Measurements from ENCODE around the gene RHCG.

Gene RHCG

DNA sequence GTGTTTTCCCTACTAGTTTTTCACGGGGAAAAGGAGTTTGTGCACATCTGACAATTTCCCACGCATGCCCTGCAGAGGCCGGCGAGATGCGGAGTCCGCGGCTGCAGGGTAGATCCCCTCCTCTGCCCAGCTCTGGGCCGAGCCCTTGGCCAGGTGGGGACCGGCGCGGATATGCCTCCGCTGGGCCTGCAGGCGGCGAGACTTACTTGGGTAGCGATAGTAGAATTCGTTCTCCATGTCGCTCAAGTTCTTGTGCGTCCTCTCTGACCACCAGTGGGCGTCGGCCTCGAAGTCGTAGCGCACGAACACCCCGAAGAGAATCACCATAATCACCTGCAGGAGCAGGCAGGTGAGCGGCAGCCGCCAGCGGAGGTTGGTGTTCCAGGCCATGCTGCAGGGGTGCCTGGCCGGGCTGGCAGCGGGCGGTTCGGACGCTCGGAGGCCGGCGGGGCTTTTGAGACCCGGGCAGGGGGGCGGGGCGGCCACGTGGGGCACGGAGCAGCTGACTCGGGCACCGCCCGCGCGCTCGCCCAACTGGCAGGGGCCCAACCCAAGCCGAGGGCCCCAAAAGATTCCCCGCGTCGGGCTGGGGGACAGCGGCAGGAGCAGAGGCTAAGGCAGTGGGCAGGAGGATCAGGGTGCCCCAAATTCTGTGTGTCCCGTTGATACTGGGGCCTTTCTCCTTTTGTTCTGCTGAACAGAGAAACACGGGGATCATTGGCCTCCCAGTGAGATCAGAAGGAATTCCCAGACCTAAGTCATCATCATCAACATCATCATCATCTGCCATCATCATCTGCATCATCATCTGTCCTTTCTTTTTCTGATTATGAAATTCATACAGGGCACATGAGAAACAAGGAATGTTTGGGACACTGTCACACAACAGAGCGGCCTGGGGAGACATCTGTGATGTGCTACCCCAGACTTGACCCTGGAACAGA lies at the start of gene RHCG:
TSS of gene RHCG (minus strand) at position 429 of the 944 bp plus-strand sequence. CDS start at position 390, 39 bp downstream.
- FAIRE-seq, result no peak

DNA sequence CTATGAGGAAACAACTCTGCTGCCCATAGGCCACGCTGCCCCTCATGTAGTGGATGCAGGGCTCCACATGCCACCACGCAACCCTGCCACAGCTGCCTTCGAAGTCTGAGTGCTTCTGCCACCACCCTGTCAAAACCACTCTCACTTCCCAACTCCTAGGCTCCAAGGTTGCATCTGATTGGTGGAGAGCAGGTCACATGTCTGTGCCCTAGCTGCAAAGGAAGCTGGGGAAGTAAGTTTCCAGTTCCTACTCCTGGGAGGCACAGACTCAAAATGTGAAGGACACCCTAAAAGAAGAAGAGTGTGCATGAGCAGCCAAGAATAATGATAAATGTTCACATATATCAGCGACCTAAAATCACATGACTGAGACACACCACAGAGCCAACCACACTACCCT lies 47.0 kb upstream of the RHCG start:
- FAIRE-seq, result no peak

DNA sequence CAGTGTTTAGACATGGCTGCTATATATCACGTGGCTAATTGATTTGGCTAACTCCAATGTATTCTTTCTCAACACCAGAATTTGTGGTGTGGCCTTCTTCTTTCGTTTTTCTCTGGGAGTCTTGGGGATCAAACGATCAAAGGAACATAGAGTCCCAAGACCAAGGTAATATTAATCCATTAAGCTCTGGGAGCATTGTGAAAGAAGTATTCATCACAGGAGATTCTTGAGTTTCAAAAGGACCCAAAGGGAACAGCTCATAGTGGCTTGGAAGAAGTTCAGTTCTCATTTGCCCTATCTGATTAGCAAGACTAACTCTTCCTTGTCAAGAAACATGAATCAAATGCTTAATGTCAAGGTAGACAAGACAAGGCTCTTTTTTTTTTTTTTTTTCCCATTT lies 46.0 kb upstream of the RHCG start:
- FAIRE-seq, result no peak

DNA sequence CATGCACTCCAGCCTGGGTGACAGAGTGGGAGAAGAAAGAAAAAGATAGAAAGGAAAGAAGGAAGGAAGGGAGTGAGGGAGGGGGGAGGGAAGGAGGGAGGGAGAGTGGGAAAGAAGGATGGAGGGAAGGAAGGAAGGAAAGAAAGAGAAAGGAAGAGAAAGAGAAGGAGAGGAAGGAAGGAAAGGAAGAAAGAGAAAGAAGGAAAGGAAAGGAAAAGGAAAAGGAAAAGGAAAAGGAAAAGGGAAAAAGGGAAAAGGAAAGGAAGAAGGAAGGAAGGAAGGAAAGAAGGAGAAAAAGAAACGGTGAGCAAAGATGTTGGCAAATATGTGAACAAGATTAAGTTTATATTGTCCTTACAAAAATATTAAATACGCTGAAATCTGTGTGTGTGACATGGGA lies 42.6 kb upstream of the RHCG start:
- FAIRE-seq, result no peak

DNA sequence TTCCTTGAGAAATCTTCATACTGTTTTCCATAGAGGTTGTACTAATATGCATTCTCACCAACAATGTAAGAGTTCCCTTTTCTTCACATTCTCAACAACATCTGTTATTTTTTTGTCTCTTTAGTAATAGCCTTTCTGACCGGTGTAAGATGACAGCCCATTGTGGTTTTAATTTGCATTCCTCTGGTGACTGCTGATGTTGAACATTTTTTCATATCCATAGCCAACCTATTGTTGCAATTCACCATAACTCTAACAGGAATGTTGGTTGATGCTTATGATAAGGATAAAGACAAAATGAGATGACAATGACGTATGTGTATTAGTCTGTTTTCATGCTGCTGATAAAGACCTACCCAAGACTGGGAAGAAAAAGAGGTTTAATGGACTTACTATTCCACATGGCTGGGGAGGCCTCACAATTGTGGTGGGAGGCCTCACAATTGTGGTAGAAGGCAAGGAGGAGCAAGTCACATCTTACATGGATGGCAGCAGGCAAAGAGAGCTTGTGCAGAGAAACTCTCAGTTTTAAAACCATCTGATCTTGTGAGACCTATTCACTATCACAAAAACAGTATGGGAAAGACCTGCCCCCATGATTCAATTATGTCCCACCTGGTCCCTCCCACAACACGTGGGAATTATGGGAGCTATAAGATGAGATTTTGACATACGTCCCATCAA lies 37.6 kb upstream of the RHCG start:
- no peak for FAIRE-seq

DNA sequence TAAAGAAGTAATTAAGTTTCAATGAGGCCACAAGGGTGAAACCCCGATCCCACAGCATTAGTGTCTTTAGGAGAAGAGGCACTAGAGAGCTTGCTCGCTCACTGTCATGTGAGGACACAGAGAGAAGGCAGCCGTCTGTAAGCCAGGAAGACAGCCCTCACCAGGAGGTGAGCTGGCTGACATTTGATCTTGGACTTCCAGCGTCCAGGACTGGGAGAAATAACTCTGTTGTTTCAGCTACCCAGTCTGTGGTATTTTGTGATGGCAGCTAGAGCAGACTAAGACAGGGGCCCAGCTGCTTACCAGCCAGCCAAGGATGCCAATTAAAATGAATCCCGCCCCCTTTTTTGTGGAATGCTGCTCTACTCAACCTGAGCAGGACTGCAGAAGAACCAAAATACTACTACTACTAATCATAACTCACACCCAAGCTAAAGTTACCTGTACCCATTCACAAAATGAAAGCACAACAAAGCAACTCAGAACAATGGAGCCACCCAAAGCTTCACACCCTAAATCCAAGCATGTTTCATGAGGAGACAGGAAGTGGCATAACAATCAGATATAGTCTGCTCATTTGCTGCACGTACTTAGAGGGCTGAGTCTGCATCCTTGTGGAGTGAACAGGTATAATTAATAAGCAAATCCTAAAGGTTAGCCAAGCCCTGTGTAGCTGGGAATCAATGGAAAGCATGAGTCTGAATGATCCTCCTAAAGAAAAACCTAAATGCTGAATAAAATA lies 35.6 kb upstream of the RHCG start:
- no peak for FAIRE-seq

DNA sequence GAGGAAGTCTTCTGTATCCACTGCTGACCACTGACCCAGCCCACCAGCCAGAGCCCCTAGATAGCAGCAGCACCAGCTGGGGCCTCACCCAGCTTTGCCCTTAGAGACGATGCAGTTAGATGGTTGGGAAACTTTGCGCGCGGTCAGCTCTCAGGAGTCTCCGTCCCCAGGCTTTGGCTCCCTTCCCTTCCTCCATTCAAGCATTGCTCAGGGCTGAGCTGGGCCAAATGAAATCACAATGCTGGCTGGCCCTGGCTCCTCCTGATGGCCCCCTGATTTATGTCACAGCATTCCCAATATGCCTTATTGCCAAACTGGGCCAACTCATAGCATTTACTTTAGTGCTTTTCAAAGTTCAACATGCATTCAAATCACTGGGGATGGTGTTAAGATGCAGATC lies 34.6 kb upstream of the RHCG start:
- no peak for FAIRE-seq

DNA sequence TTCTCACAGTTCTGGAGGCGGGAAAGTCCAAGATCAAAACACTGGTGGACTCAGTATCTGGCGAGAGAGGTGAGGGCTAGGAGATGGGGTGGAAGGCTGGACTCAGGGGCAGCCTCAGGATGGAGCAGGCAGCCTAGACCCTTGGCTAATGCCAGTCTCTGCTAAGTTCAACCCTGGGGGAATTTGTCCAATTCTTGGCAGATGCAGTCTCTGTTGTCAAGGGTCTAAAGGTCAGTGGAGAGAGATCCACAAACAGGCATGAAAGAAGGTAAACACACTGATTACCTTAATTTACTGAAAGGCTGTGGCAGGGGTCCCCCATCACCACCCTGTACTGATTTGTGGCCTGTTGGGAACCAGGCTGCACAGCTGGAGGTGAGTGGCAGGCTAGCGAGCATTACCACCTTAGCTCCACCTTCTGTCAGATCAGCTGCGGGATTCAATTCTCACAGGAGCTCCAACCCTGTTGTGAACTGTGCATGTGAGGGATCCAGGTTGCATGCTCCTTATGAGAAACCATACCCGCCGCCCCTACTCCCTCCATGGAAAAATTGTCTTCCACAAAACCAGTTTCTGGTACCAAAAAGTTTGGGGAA lies 32.5 kb upstream of the RHCG start:
- FAIRE-seq, result no peak

DNA sequence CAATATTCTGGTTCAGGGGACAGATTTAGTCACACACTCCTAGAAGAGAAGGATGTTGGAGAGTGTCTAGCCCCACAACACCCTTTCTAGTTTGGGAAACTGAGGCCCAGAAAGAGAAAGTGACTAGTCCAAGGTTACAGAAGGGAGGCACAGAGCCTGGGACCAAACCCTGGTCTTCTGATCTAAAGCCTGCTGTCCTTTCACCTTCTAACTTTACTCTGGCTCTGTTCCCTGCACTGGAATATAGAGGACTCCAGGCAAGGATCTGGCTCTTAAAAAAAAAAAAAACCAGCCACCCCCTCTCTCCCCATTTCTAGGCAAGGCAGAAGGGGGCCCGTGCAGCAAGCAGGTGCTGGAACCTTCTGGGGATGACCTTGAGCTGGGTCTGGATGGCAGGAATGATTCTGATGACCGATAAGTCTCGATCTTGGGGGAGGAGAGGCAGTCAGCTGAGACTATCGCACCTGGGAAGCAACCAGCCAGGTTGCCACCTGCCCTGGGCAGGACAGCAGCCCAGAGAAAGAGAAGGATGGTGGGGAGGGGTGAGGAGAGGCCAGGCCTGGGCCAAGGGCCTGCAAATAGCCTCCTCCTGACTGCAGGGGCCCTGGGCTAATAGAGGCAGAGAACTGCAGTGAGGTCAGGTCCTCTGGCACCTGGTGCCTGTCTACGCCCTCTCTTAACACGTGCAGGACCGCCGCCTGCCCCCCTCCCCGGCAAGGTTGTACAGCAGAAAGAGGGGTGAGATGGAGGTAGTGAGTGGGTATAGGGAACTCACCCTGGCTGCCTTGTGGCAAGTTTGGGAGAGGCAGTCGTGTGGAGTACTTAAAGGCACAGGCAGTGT lies 30.4 kb upstream of the RHCG start:
- no peak for FAIRE-seq

DNA sequence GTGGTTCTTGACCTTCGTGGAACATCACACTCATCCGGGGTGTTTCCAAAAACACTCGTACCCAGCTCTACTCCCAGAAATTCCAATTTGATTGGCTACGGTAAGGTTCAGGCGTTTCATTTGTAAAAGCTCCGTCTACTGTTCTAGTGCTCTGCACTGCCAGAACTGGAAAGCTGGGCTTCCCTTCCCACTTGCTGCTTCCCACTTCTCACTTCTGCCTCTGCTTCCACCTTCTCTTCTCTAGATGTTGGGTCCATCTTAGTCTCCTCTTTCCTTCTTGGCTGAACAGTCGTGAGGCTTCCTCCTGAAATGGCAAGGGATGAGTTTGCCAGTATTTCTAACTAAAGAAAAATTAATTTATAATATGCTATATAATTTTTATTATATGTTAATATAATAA lies 29.8 kb upstream of the RHCG start:
- FAIRE-seq, result no peak

DNA sequence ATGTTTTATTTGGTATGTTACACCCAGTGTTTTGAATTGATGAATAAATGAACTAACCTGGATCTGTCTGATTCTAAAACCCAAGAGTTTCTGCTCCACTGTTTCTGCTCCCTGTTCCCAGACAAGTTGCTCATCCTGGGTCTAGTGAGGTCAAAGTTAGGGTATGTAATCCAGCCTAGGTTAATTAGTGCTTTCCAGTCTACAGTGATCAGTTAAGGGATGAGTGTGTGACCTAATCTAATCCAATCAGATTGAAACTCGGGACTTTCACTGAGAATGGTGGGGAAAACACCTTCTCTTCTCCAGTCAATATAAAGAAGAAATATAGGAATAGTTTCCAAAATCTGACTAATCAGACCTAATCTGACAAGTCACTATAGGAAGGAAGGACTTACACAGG lies 27.8 kb upstream of the RHCG start:
- no peak for FAIRE-seq

DNA sequence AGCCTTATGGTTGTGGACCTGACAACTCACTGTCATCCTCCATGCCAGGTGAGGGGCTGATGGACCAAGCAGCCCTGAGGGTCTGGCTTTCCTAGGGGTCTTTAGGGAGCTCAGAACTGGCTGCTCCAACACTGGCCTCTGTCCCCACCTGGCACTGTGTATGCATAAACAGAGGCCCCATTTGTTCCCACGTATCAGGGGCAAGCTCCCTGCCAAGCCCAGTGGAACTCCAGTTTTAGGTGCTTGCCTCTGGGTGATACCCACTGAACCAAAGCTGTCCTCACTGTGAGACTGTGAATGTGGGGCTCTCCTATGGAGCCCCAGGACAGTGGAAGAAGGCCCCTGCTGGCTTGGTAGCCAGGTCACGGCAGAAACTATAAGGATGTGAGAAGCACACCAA lies 26.7 kb upstream of the RHCG start:
- no peak for FAIRE-seq

DNA sequence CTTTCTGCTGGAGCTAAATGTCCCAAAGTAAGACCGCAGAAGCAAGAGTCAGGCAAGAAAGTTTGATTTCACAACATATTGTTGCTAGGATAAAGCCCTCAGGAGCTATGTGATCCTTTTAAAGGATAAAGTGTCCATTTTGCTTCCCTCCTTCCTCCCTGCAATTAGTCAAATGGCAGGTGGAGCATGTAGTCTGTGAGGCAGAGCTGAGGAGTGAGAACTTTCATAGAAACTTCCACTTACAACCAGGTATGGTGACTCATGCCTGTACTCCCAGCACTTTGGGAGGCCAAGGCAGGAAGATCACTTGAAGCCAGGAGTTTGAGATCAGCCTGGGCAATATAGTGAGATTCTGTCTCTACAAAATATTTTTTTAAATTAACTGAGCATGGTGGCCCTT lies 25.2 kb upstream of the RHCG start:
- FAIRE-seq, result no peak

DNA sequence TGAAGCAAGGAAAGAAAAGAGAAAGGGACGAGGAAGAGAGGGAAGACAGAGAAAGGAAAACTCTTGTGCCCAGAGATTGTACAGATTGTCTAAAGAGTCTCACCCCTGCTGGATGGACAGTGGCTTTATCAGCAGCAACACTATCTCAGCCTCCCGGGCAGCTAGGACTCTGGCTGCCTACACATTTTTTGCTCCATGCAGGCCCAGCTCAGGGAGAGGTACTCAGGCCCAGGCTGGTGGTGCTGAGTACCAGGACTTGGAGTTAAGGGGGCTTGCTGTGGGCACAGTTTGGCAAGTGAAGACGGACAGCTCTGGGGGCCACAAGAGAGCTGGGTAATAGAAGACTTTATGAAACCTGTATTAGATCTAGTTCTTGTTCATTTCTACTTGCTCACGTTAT lies 19.1 kb upstream of the RHCG start:
- no peak for FAIRE-seq

DNA sequence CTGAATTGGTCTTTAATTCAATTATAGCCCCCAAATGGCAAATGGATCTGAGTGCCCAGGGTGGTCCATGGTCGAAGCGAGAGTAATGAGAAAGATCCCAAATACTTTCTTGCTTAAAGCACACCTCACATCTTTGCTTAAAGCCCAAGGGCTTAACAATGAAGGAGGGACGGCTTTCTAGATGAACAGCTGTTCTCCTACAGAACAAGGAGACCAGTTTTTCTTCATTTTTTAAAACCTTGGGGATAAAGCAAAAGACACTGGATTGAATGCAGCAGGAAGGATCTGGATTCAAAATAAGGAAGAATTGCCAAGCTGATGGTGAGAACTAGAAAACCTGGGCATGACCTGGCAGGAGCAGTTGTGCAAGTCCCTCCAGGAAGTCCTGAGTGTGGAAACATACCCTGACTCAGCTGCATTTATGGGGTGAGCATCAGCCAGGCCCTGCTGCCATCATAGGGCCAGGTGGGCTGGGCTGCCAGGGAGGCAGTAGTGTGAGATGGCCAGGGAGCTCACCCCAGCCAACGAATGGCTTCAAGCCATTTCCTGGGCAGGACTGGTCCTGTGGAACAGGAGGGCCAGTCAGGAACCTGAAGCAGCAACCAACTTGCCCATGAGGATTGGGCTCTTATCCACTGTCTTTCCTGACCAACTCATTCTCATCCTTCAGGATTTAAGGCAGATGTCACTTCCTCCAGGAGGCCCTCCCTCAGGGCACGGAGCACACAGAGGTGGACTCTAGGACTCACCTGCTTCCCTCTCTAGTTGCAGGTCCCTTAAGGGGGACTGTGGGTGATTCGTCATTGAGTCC lies 18.4 kb upstream of the RHCG start:
- no peak for FAIRE-seq

DNA sequence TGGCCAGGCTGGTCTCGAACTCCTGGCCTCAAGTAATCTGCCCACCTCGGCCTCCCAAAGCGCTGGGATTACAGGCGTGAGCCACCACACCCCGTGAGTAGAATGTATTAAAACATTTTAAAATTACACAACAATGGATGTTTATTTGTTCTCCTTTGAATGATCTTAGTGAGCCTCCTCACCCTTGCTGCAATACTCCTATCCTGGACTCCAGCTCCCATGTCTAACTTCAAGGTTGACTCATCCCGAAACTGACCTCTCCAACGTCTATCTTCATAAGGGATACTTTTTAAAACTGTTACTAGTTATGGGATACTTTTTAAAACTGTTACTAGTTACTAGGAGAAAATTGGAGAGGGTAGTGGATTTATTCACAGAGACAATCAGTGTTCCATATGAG lies 17.8 kb upstream of the RHCG start:
- no peak for FAIRE-seq

DNA sequence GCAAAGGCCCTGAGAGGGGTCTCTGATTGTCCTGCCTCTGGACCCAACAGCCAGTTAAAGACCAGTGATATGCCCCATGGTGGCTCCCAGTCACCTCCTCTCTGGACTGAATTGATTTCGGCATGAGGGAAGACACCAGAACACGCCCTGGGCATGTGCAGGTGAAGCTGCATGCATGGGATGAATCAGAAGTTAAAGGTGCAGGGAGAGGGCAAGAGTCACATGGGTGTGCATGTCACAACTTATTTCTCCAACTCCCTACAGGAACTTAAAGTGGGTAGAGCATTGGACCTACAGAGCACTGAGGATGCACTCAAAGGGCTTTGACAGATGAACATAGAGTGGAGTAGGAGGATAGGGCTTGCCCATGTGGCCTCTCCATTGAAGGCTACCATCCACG lies 16.9 kb upstream of the RHCG start:
- no peak for FAIRE-seq

DNA sequence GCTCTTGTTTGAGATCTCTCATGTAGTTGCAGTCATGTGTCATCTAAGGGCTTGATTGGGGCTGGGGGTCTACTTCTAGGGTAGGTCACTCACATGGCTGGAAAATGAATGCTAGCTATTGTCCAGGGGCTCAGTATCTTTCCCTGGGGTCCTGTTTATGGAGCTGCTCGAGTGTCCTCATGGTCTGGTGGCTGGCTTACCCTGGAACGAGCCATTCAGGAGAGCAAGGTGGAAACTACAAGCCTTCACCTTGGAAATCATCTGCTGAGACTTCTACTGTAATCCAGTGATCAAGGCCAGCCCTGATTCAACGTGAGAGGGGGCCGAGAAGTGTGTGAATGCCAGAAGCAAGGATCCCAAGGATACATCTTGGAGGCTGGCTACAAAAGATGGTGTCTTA lies 16.2 kb upstream of the RHCG start:
- FAIRE-seq, result no peak

DNA sequence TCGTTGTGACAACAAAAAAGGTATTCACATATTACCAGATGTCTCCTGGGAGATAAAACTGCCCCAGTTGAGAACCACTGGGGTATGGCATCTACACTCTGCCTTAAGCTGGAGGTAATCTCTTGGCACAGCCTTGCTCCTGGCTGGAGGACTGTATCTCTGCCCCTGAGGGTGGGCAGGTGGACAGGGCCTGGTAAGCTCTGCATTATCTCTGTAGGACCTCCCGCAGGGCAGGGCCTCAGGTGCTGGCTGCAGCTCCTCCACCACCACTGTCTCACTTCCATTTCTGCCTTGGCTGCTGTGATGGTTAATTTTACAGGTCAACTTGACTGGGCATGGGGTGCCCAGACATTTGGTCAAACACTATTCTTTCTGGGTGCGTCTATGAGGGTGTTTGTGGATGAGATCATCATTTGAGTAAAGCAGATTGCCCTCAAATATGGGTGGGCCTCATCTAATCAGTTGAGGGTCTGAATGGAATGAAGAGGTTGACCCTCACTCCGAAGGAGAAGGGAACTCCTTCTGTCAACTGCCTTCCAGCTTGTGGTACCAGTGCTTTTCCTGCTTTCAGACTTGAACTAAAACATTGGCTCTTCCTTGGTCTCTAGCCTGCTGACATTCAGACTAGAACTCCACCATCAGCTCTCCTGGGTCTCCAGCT lies 9.8 kb upstream of the RHCG start:
- FAIRE-seq, result no peak

DNA sequence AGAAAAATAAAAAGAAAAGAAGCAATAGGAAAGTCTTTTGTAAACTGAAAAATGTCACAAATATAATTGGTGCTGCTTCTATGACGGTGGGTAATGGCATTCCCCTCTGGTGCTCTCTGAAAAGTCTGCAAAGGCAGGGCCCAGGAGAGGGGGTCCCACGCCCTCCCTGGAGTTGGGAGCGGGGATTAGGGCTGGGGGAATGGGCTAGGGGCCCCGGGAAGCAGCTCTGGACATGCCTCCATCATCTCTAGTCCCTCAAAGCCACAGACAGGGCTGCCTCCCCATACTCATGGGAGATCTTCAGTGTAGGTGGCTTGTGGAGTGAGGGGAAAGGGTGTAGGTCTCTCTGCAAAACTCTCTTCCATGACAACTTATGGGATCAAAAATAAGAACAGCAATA lies 7.8 kb upstream of the RHCG start:
- FAIRE-seq, result no peak

Measured in islet of Langerhans (tissue), 1 donor.